GM23248 (cell line): Measurements from ENCODE around the gene VPS54.
"Not testable (repeated sequence)": the region's sequence is repeated elsewhere in the genome, so short reads cannot be mapped to it uniquely, and the experiment has no call there.

ENCODE experiments used
- EZH2 ChIP-seq: fragments of 200-600 bp; sonication (generic); IDR thresholded peaks from 2 replicates; pipeline ENCODE4 v1.6.1; 2018; ENCODE audit warnings: antibody characterized with exemption, mild to moderate bottlenecking; ENCODE audit not compliant: insufficient read depth, poor library complexity, severe bottlenecking
- EZH2phosphoT487 ChIP-seq: fragments of 200-600 bp; sonication (generic); IDR thresholded peaks from 2 replicates; pipeline ENCODE4 v1.6.1; 2018; ENCODE audit warnings: antibody characterized with exemption, moderate library complexity, mild to moderate bottlenecking, low read depth; ENCODE audit not compliant: insufficient read depth

DNA sequence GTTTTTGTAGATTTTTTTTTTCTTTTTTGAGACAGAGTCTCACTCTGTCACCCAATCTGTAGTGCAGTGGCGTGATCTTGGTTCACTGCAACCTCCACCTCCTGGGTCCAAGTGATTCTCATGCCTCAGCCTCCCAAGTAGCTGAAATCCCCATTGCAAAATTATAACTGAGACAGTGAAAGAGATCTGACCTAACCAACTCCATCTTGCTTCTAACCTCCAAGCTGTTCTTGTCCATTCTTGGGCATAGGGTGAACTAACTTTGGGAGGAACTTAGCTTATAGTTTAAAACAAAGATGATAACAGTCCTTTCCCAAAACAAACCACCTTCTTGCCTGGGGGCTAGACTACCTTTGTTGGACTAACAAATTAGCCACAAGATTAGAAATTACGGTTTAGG lies 44.2 kb downstream of the VPS54 start:
- TF ChIP-seq EZH2, EZH2phosphoT487: not testable (repeated sequence)
